ENCODE results near the gene MEOX1.
A peak's percentile ranks its signal among the peaks of the same experiment; 100 is the strongest.
"Not testable (repeated sequence)": the region's sequence is repeated elsewhere in the genome, so short reads cannot be mapped to it uniquely, and the experiment has no call there.

Gene MEOX1

DNA sequence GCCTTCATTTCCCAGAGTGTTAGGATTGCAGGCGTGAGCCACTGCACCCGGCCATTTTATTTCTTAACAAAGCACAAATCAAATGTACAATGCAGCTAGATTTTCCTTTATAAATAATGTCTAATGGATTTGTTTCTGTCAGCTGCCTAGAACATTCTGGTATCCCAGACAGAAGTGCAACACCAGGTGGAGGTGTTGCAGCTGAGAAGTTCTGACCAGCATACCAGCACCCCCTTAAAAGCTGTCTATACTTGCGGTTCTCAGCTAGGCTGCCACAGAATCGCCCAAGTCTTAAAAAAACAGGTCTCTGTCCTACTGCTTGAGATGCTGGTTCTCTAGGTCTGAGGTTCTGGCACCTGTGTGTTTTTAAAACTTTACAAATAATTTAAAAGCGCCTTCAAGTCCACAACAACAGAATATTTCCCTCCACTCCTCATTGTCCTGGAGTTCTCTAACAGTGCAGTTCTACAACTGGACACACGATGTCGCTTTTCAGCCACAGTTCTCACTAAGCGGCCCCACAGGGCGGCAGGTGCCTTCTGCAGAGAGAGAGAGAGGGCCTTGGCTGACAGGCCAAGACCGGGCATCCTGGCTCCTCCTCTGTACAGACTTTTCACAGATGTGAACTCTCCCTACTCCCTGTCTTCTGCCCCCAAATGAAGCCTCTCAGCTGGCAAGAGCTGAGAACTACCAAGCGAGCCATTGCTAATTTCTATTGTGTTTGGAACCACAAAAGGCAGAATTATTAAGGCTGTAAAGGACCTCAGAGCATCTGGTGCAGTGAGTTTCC, 32.6 kb upstream of the MEOX1 start:
- peak; percentile 85 for DNase-seq
- H3K27ac Mint-ChIP-seq = no peak overlapping the region
- CTCF ChIA-PET = interaction anchor here (0.6 to 12.5 kb wide), 25 partner anchors 9 to 174 kb away, joined by 3 to 445 read pairs (median 4); partner anchors contain the start of genes DUSP3 and SOST
- no peaks in the 10 kb centered on the region for H3K4me1 Mint-ChIP-seq
- H3K36me3 Mint-ChIP-seq = no peaks in the 10 kb centered on the region
- no peaks in the 10 kb centered on the region for H3K9me3 Mint-ChIP-seq
- peaks cover 24% of the 10 kb centered on the region for H3K27me3 Mint-ChIP-seq
- H3K4me3 Mint-ChIP-seq = no peak overlapping the region

DNA sequence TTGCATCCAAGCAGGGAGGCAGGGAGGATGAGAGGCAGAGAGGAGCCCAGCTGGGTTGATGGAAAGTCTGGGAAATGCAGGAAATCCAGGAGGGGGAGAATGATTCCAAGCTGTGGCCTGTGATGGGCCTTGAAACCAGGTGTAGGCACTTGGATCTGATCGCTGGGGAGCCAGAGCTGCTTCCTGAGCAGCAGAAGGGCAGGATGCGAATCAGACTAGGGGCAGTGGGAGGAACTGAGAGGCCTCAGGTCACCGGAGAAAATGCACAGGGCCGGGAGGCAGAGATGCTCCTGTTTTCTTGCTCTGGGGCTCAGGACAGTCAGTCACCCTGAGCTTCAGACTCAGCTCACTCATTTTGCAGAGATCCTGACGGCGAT, 29.6 kb upstream of the MEOX1 start:
- Mint-ChIP-seq H3K27me3 (peaks cover 16% of the 10 kb centered on the region), H3K4me1 (no peaks in the 10 kb centered on the region), H3K4me3 (no peak overlapping the region), H3K36me3 (no peaks in the 10 kb centered on the region), H3K9me3 (no peaks in the 10 kb centered on the region), H3K27ac (no peak overlapping the region)
- CTCF ChIA-PET = interaction anchor here (0.9 to 12.5 kb wide), 3 partner anchors 18 to 78 kb away, joined by 3 to 445 read pairs (median 9); partner anchors contain the start of gene SOST
- no peak for DNase-seq

DNA sequence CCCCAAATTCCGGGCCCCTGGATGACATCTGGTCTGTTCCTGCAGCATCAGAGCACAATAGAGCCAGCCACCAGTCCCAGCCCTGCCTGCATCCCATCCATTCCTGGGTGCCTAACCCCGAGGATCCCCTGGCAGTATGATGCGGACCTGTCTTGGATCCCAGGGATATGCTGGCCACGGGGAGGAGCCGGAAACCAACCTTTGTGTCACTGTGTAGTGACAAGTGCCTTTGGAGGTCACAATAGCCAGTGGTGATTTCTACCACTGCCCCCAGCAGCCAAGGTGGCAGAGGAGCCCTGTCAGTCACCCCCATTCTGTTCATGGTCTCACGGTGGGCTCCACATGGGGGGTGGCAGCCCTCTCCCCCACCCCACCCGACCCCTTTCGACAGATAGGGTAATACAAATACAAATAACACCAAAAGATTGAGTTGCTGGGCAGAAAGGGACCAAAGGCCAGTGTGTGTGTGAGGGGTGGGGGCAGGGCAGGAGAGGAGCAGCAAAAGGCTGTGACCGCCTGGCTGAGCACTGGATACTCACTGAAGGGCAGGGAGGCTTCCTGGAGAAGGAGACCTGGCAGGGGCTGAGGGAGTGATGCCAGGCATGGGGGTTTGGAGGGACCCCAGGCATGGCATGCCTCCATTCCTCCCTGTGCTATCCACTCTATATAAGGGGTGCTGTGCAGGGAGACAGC, 29.0 kb upstream of the MEOX1 start:
- DNase-seq = no peak
- H3K27ac Mint-ChIP-seq = no peak overlapping the region
- no peaks in the 10 kb centered on the region for H3K36me3 Mint-ChIP-seq
- H3K4me1 Mint-ChIP-seq = no peaks in the 10 kb centered on the region
- no peaks in the 10 kb centered on the region for H3K9me3 Mint-ChIP-seq
- CTCF ChIA-PET = interaction anchor here (12.5 kb wide), 1 partner anchor 71 kb away, joined by 445 read pairs; the partner anchor contains the start of gene SOST
- H3K4me3 Mint-ChIP-seq = no peak overlapping the region
- peaks cover 16% of the 10 kb centered on the region for H3K27me3 Mint-ChIP-seq

- Mint-ChIP-seq H3K4me3 (no peak overlapping the region), H3K4me1 (no peaks in the 10 kb centered on the region)
- CTCF ChIA-PET = interaction anchor here (1.0 to 1.5 kb wide), 3 partner anchors 13 to 70 kb away, joined by 3 to 5 read pairs (median 3); no protein-coding TSS in a partner anchor
Measured at GRCh38 chr17:43689814-43690213, 28.1 kb upstream of the MEOX1 start.

GRCh38 chr17:43689131-43689530, 27.4 kb upstream of the MEOX1 start:
- Mint-ChIP-seq H3K36me3 (no peaks in the 10 kb centered on the region), H3K9me3 (no peaks in the 10 kb centered on the region), H3K27me3 (peaks cover 19% of the 10 kb centered on the region), H3K27ac (no peak overlapping the region), H3K4me1 (no peaks in the 10 kb centered on the region), H3K4me3 (no peak overlapping the region)
- CTCF ChIA-PET = interaction anchor here (1.0 to 1.5 kb wide), 3 partner anchors 12 to 71 kb away, joined by 3 to 5 read pairs (median 3); no protein-coding TSS in a partner anchor
- no peak for DNase-seq

More at GRCh38 chr17:43689814-43690213, 28.1 kb upstream of the MEOX1 start:
- DNase-seq = no peak
- no peaks in the 10 kb centered on the region for H3K36me3 Mint-ChIP-seq
- no peak overlapping the region for H3K27ac Mint-ChIP-seq
- peaks cover 16% of the 10 kb centered on the region for H3K27me3 Mint-ChIP-seq
- no peaks in the 10 kb centered on the region for H3K9me3 Mint-ChIP-seq

DNA sequence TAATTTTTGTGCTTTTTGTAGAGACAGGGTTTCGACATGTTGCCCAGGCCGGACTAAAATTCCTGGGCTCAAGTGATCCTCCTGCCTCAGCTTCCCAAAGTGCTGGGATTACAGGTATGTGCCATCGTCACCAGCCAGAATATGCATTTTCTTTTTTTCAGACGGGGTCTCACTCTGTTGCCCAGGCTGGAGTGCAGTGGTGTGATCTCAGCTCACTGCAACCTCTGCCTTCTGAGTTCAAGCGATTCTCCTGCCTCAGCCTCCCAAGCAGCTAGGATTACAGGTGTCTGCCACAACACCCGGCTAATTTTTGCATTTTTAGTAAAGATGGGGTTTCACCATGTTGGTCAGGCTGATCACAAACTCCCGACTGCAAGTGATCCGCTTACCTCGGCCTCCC, 25.2 kb upstream of the MEOX1 start:
- not testable (repeated sequence) for DNase-seq, H3K36me3 Mint-ChIP-seq, H3K9me3 Mint-ChIP-seq, H3K4me1 Mint-ChIP-seq, H3K4me3 Mint-ChIP-seq, H3K27ac Mint-ChIP-seq
- CTCF ChIA-PET = interaction anchor here (0.7 kb wide), 1 partner anchor 267 kb away, joined by 3 read pairs; no protein-coding TSS in a partner anchor
- H3K27me3 Mint-ChIP-seq = peaks cover 23% of the 10 kb centered on the region

- Mint-ChIP-seq H3K27ac (no peak overlapping the region), H3K36me3 (no peaks in the 10 kb centered on the region), H3K4me1 (peaks cover 4% of the 10 kb centered on the region), H3K9me3 (no peaks in the 10 kb centered on the region), H3K4me3 (no peak overlapping the region), H3K27me3 (peaks cover 33% of the 10 kb centered on the region)
- CTCF ChIA-PET = interaction anchor here (0.6 to 2.5 kb wide), 8 partner anchors 10 to 107 kb away, joined by 3 to 9 read pairs (median 5); no protein-coding TSS in a partner anchor
- DNase-seq = no peak
Measured at GRCh38 chr17:43683928-43684653, 22.4 kb upstream of the MEOX1 start.

- DNase-seq = no peak
- Mint-ChIP-seq H3K36me3 (no peaks in the 10 kb centered on the region), H3K4me1 (peaks cover 22% of the 10 kb centered on the region), H3K4me3 (no peak overlapping the region), H3K27ac (no peak overlapping the region), H3K27me3 (peaks cover 51% of the 10 kb centered on the region), H3K9me3 (no peaks in the 10 kb centered on the region)
- CTCF ChIA-PET = no interaction called here
Measured at GRCh38 chr17:43680461-43680860, 18.7 kb upstream of the MEOX1 start.

DNA sequence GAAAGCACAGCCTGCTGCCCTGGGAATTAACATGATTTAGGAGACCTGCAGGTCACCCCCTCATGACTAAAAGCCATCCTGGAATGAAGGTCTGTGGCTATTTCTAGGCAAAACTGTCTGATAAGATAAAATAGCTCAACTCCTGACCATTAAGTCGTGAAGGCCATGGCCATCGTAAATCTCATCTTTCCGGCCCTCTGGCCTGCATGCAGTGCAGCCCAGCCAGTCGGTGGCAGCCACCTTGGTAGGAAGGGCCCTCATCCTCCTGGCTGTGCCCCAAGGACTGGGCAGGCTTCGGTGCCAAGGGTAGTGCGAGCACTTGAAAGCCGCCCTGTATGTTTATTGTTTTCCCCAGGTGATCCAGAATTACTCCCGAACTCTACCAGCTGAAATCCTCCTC, 18.2 kb upstream of the MEOX1 start:
- CTCF ChIA-PET = interaction anchor here (0.7 kb wide), 1 partner anchor 264 kb away, joined by 3 read pairs; no protein-coding TSS in a partner anchor
- Mint-ChIP-seq H3K9me3 (no peaks in the 10 kb centered on the region), H3K27me3 (peaks cover 56% of the 10 kb centered on the region)

DNA sequence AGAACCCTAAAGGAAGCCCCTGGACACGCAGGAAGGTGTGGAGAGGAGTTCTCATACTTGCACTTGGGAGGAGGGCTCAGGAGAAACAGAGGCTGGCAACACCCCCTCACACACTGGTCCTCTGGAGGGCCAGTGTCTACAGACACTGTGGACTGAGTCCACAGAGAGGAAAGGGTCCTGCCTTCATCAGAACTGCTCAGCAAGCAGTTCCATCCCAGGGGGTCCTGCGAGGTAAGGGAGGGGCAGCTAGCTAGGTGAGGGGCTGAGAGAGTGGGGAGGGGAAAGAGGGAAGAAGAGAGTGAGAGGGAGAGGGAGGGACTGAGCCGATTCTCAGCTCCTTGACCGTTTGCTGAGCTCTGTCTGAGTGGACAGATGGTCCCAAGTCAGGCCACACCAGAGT, 17.7 kb upstream of the MEOX1 start:
- Mint-ChIP-seq H3K9me3 (no peaks in the 10 kb centered on the region), H3K36me3 (no peaks in the 10 kb centered on the region), H3K4me1 (peaks cover 24% of the 10 kb centered on the region), H3K27ac (no peak overlapping the region), H3K4me3 (no peak overlapping the region), H3K27me3 (peaks cover 57% of the 10 kb centered on the region)
- CTCF ChIA-PET = interaction anchor here (0.7 kb wide), 1 partner anchor 264 kb away, joined by 3 read pairs; no protein-coding TSS in a partner anchor
- DNase-seq = no peak

More for the DNA sequence above, 18.2 kb upstream of the MEOX1 start:
- no peaks in the 10 kb centered on the region for H3K36me3 Mint-ChIP-seq
- no peak overlapping the region for H3K27ac Mint-ChIP-seq
- H3K4me3 Mint-ChIP-seq = no peak overlapping the region
- H3K4me1 Mint-ChIP-seq = peaks cover 24% of the 10 kb centered on the region
- DNase-seq = no peak

- H3K4me1 Mint-ChIP-seq = peaks cover 33% of the 10 kb centered on the region
- H3K27me3 Mint-ChIP-seq = peaks cover 56% of the 10 kb centered on the region
- H3K9me3 Mint-ChIP-seq = no peaks in the 10 kb centered on the region
- no peak for DNase-seq
- CTCF ChIA-PET = interaction anchor here (0.6 to 1.6 kb wide), 5 partner anchors 10 to 90 kb away, joined by 3 to 7 read pairs (median 4); no protein-coding TSS in a partner anchor
- no peak overlapping the region for H3K27ac Mint-ChIP-seq
- no peaks in the 10 kb centered on the region for H3K36me3 Mint-ChIP-seq
- no peak overlapping the region for H3K4me3 Mint-ChIP-seq
Measured at GRCh38 chr17:43676471-43676870, 14.7 kb upstream of the MEOX1 start.

DNA sequence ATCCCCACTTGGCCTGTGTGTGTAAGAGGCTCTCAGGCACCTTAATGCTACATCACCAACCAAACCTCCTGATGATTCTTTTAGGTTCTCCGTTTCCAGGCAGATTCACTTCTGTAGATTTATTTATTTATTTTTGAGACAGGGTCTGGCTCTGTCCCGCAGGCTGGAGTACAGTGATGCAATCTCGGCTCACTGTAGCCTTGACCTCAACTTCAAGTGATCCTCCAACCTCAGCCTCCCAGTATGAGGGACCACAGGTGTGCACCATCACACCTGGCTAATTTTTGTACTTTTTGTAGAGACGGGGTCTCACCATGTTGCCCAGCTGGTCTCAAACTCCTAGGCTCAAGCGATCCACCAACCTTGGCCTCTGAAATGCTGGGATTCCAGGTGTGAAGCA, 12.7 kb upstream of the MEOX1 start:
- peaks cover 42% of the 10 kb centered on the region for H3K27me3 Mint-ChIP-seq
- CTCF ChIA-PET = interaction anchor here (0.7 to 2.8 kb wide), 15 partner anchors 8 to 280 kb away, joined by 3 to 10 read pairs (median 6); partner anchors contain the start of genes ETV4 and MEOX1
- H3K27ac Mint-ChIP-seq = no peak overlapping the region
- peaks cover 40% of the 10 kb centered on the region for H3K4me1 Mint-ChIP-seq
- H3K4me3 Mint-ChIP-seq = no peak overlapping the region
- no peaks in the 10 kb centered on the region for H3K9me3 Mint-ChIP-seq
- DNase-seq = no peak
- no peaks in the 10 kb centered on the region for H3K36me3 Mint-ChIP-seq

DNA sequence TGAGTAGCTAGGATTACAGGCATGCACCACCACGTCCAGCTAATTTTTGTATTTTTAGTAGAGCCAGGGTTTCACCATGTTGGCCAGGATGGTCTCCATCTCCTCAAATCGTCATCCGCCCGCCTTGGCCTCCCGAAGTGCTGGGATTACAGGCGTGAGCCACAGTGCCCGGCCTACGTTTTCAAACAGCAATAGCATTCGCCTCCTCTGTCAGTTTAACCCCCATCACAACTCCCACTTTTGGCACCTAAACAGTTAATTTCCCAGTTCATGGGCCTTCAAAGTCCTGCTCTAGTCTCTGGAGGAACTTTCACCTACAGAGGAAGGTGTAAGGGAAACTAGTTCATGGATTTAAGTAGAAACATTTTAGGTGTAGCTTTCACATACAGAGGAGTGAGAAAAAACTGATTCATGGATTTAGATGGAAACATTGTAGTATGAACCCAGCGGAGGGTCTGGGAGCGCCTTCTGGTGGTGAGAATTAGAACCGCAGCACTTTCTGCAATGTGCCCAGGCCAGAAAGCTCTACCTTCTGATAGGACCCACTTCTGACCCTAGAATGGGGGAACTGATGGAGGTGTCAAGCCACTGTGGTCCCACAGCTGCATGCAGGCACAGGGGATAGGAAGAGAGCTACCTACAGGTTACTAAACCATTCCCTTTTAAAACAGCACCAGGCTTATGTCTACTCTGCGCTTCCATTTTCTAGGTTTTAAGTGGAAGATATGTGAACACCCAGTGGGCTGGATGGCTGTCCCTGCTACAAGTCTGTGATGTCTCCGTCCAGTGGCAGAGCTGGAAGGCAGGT, 12.0 kb upstream of the MEOX1 start:
- H3K27ac Mint-ChIP-seq = no peak overlapping the region
- peak; percentile 82 for DNase-seq
- CTCF ChIA-PET = interaction anchor here (0.7 to 2.8 kb wide), 20 partner anchors 8 to 280 kb away, joined by 3 to 10 read pairs (median 4); partner anchors contain the start of genes DHX8, ETV4 and MEOX1
- peaks cover 38% of the 10 kb centered on the region for H3K27me3 Mint-ChIP-seq
- H3K9me3 Mint-ChIP-seq = no peaks in the 10 kb centered on the region
- no peaks in the 10 kb centered on the region for H3K36me3 Mint-ChIP-seq
- H3K4me1 Mint-ChIP-seq = peaks cover 42% of the 10 kb centered on the region
- H3K4me3 Mint-ChIP-seq = no peak overlapping the region

All from activated naive CD4-positive, alpha-beta T cell treated with anti-CD3 and anti-CD28 coated beads, Interleukin-2, amount 10 ng/mL, durations not matched to agents 7 days and 5 days (primary cell).